ENCODE data around the gene TES.

TES gene

GRCh38 chr7:116218051-116218645 lies 7.8 kb downstream of the TES start:
- H3K27me3 ChIP-seq (ENCODE audit: insufficient read depth, poor library complexity, severe bottlenecking) = no peaks in the 10 kb centered on the region
- ATAC-seq (ENCODE audit: low read depth) = peak; percentile 63
- peaks cover 42% of the 10 kb centered on the region for H3K36me3 ChIP-seq (ENCODE audit: low read depth)
- TF ChIP-seq, protein P1, sequence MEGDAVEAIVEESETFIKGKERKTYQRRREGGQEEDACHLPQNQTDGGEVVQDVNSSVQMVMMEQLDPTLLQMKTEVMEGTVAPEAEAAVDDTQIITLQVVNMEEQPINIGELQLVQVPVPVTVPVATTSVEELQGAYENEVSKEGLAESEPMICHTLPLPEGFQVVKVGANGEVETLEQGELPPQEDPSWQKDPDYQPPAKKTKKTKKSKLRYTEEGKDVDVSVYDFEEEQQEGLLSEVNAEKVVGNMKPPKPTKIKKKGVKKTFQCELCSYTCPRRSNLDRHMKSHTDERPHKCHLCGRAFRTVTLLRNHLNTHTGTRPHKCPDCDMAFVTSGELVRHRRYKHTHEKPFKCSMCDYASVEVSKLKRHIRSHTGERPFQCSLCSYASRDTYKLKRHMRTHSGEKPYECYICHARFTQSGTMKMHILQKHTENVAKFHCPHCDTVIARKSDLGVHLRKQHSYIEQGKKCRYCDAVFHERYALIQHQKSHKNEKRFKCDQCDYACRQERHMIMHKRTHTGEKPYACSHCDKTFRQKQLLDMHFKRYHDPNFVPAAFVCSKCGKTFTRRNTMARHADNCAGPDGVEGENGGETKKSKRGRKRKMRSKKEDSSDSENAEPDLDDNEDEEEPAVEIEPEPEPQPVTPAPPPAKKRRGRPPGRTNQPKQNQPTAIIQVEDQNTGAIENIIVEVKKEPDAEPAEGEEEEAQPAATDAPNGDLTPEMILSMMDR (IDR thresholded peaks at IDR 0.05; ENCODE audit: poor library complexity, severe bottlenecking) = no peak
- H3K27ac ChIP-seq (ENCODE audit: poor library complexity, severe bottlenecking) = peak overlapping the region; percentile 93
- H3K4me3 ChIP-seq (ENCODE audit: severe bottlenecking) = no peak overlapping the region
- no peaks in the 10 kb centered on the region for H3K9me3 ChIP-seq (ENCODE audit: severe bottlenecking)
- no peak for DNase-seq (ENCODE audit: low spot score)
- H3K4me1 ChIP-seq (ENCODE audit: insufficient read depth, poor library complexity, severe bottlenecking) = peaks cover 72% of the 10 kb centered on the region

DNA sequence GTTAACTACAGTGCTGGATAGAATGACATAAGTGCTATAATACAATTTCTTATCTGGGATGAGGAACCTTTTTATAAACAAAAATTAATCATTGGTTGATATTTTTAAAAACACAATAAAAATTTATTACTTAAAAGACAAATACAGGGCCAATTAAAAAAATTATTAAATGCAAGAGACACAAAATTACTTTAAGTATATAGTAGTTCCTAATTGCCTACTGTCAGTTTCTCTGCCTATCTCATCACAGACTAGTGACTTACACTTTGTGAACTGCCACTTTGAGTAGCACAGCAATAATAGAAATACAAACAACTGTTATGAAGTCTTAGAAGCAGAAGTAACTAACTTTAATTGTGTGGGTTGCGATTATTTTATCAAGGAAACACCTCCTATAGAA lies 8.4 kb downstream of the TES start:
- Histone ChIP-seq H3K9me3 (ENCODE audit: severe bottlenecking) (no peaks in the 10 kb centered on the region), H3K36me3 (ENCODE audit: low read depth) (peaks cover 36% of the 10 kb centered on the region), H3K4me3 (ENCODE audit: severe bottlenecking) (no peak overlapping the region), H3K27ac (ENCODE audit: poor library complexity, severe bottlenecking) (peak overlapping the region; percentile 93), H3K4me1 (ENCODE audit: insufficient read depth, poor library complexity, severe bottlenecking) (peaks cover 67% of the 10 kb centered on the region), H3K27me3 (ENCODE audit: insufficient read depth, poor library complexity, severe bottlenecking) (no peaks in the 10 kb centered on the region)
- ATAC-seq (ENCODE audit: low read depth) (no peak), DNase-seq (ENCODE audit: low spot score) (no peak)
- TF ChIP-seq, protein P1 (IDR thresholded peaks at IDR 0.05; ENCODE audit: poor library complexity, severe bottlenecking) = no peak

DNA sequence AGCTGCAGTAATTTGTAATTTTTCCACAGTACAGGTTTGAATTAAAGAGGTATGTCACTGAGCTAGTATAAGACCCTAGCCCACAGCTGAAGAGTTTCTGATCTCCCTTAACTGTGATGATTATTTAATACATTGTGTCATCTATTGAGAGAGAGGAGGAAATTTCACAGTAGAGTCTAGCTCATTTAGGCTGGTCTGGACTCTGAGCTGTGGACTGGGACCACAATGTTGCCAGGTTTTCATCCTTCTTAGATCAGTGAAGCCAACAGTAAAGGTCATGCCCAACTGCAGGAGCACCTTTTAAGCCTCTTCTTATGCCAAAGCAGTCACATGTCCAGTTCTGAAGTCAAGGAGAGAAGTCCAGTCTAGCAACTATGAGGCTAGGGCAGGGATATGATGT lies 8.9 kb downstream of the TES start:
- peaks cover 31% of the 10 kb centered on the region for H3K36me3 ChIP-seq (ENCODE audit: low read depth)
- no peaks in the 10 kb centered on the region for H3K27me3 ChIP-seq (ENCODE audit: insufficient read depth, poor library complexity, severe bottlenecking)
- H3K4me1 ChIP-seq (ENCODE audit: insufficient read depth, poor library complexity, severe bottlenecking) = peaks cover 62% of the 10 kb centered on the region
- peak overlapping the region; percentile 93 for H3K27ac ChIP-seq (ENCODE audit: poor library complexity, severe bottlenecking)
- ATAC-seq (ENCODE audit: low read depth) (no peak), DNase-seq (ENCODE audit: low spot score) (no peak)
- TF ChIP-seq, protein P1 (IDR thresholded peaks at IDR 0.05; ENCODE audit: poor library complexity, severe bottlenecking) = no peak
- no peaks in the 10 kb centered on the region for H3K9me3 ChIP-seq (ENCODE audit: severe bottlenecking)
- no peak overlapping the region for H3K4me3 ChIP-seq (ENCODE audit: severe bottlenecking)

- DNase-seq (ENCODE audit: low spot score) (no peak), ATAC-seq (ENCODE audit: low read depth) (no peak)
- H3K9me3 ChIP-seq (ENCODE audit: severe bottlenecking) = no peaks in the 10 kb centered on the region
- H3K27me3 ChIP-seq (ENCODE audit: insufficient read depth, poor library complexity, severe bottlenecking) = no peaks in the 10 kb centered on the region
- H3K4me3 ChIP-seq (ENCODE audit: severe bottlenecking) = no peak overlapping the region
- no peak overlapping the region for H3K27ac ChIP-seq (ENCODE audit: poor library complexity, severe bottlenecking)
- peaks cover 56% of the 10 kb centered on the region for H3K4me1 ChIP-seq (ENCODE audit: insufficient read depth, poor library complexity, severe bottlenecking)
- TF ChIP-seq, protein P1 (IDR thresholded peaks at IDR 0.05; ENCODE audit: poor library complexity, severe bottlenecking) = no peak
- peaks cover 27% of the 10 kb centered on the region; the same call in 1 of the 2 replicates for H3K36me3 ChIP-seq (ENCODE audit: low read depth)
Observed at GRCh38 chr7:116219834-116220233, 9.5 kb downstream of the TES start.

DNA sequence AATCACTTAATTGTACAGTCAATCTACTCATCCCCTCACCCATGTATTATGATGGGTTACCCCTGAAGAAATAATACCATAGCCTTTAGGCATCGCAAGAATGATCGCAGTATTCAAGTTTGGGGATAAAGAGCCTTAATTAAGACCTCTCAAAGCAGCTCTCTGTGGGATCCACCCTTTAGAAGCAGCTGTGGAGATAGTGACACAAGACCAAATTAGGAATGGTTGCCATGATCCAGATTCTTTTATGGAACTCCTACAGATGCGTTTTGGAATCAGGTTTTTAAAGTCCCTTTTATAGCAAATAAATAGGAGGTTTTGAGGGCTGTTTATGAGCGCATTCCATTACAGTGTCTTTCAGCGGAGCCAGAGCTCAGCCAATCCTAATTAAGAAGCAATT lies 12.2 kb downstream of the TES start:
- H3K36me3 ChIP-seq (ENCODE audit: low read depth) = peaks cover 16% of the 10 kb centered on the region; the same call in 1 of the 2 replicates
- no peak overlapping the region for H3K27ac ChIP-seq (ENCODE audit: poor library complexity, severe bottlenecking)
- DNase-seq (ENCODE audit: low spot score) = no peak
- TF ChIP-seq, protein P1 (IDR thresholded peaks at IDR 0.05; ENCODE audit: poor library complexity, severe bottlenecking) = no peak
- H3K4me3 ChIP-seq (ENCODE audit: severe bottlenecking) = no peak overlapping the region
- ATAC-seq (ENCODE audit: low read depth) = no peak
- no peaks in the 10 kb centered on the region for H3K27me3 ChIP-seq (ENCODE audit: insufficient read depth, poor library complexity, severe bottlenecking)
- H3K9me3 ChIP-seq (ENCODE audit: severe bottlenecking) = no peaks in the 10 kb centered on the region
- peaks cover 53% of the 10 kb centered on the region for H3K4me1 ChIP-seq (ENCODE audit: insufficient read depth, poor library complexity, severe bottlenecking)

All from RWPE2 (cell line).